Lower lobe of right lung (tissue), 2 donors: ENCODE data around the gene CAMKK2. TPM values are rescaled to one million over a fixed set of nuclear protein-coding genes. Genes with fewer than 3 reads are reported as not detected.
"Not testable (repeated sequence)": the region's sequence is repeated elsewhere in the genome, so short reads cannot be mapped to it uniquely, and the experiment has no call there.

Experiments
- ATAC-seq, 2 donors: fragments of 200-7000 bp; cut with Tn5 transposase; one replicate each; pipeline ENCODE4 v1.9.1; 2020 to 2022; ENCODE audit warnings: mild to moderate bottlenecking in 2 of 2, moderate library complexity in 2 of 2
- DNase-seq: peaks from one replicate; pipeline ENCODE4 v3.0.0-alpha.2; 2020
- H3K27ac ChIP-seq: fragments of 200-600 bp; one replicate; pipeline ENCODE4 v1.8.0; 2022
- H3K27me3 ChIP-seq: fragments of 200-600 bp; one replicate; pipeline ENCODE4 v1.8.0; 2022; ENCODE audit warnings: low read depth
- H3K36me3 ChIP-seq: fragments of 200-600 bp; one replicate; pipeline ENCODE4 v1.8.0; 2022; ENCODE audit warnings: mild to moderate bottlenecking
- H3K4me1 ChIP-seq: fragments of 200-600 bp; one replicate; pipeline ENCODE4 v1.8.0; 2022
- H3K4me3 ChIP-seq: fragments of 200-600 bp; one replicate; pipeline ENCODE4 v1.8.0; 2022; ENCODE audit warnings: mild to moderate bottlenecking
- H3K9me3 ChIP-seq: fragments of 200-600 bp; one replicate; pipeline ENCODE4 v1.8.0; 2022
- intact Hi-C: fragments of 100-400 bp; cut with DNase I; formaldehyde crosslinking; loops from one replicate; pipeline ENCODE4 v1.11.0; 2022
- total RNA-seq: library from RNA; stranded (reverse); fragmentation: NEBNext Ultra II Directional; extraction: Animal tissue kit (Norgen Biotek cat#: 25700); gene quantifications from one replicate; pipeline ENCODE4 v1.2.1, GENCODE V29; 2021
- TF ChIP-seq, protein P1 (sequence below): fragments of 200-600 bp; IDR thresholded peaks from one replicate; pipeline ENCODE4 v1.8.0; 2022; ENCODE audit warnings: antibody characterized with exemption, mild to moderate bottlenecking
- donor health status: DM: no; HTN: yes; CAD: no; lungs with severe emphysema.

CAMKK2 gene
- total RNA-seq, 1 donor from 2014 or later, result 40.4 TPM

DNA sequence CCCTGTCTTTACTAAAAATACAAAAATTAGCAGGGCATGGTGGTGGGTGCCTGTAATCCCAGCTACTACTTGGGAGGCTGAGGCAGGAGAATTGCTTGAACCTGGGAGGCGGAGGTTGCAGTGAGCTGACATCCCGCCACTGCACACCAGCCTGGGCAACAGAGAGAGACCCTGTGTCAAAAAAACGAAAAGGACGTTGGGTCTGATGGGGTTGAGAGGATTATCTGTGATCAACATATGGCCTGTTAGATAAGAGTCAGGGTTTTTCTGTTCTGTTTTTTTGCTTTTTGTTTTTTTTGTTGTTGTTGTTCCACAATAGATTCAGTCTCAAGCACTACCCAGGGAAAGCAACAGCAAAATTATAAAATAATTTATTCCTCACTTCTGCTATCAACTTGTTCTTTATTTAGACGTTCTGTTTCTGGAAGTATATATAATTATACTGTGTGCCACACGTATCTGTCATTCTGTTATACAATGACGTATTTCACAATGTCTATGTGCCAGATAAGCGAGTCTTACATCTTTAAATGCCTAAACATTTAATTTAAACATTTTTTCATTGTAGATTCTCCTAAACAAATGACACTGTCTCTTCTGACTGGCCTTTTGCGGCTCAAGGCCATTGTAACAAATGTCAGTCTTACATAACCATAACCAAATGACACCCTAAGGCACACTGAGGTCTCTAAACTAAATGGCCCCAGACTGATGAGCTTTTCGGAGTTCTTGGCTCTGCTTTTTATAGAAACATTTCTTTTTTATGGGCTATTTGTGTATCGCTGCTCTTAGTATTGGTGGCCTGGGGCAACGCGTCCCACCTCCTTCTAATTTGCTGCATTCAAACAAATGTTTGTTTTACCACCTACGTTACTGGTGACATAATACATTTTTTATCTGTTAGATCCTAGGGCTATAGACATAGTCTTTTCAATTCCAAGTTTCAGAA, 93.8 kb downstream of the CAMKK2 start:
- no peaks in the 10 kb centered on the region for H3K36me3 ChIP-seq

DNA sequence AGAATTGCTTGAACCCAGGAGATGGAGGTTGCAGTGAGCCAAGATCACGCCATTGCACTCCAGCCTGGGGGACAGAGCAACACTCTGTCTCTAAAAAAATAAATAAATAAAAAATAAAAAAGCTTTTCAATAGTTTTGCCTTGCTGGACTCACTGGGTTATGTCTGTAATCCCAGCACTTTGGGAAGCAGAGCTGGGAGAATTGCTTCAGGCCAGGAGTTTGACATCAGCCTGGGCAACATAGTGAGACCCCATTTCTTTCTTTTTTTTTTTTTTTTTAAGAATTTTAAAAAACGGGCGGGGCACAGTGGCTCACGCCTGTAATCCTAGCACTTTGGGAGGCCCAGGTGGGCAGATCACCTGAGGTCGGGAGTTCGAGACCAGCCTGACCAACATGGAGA, 95.4 kb downstream of the CAMKK2 start:
- H3K27me3 ChIP-seq, intact Hi-C loops, H3K27ac ChIP-seq, ATAC-seq, H3K4me1 ChIP-seq, DNase-seq, H3K4me3 ChIP-seq, H3K9me3 ChIP-seq, H3K36me3 ChIP-seq: not testable (repeated sequence)

More for the DNA sequence above, 93.8 kb downstream of the CAMKK2 start:
- H3K27ac ChIP-seq, result no peak overlapping the region
- TF ChIP-seq, protein P1, sequence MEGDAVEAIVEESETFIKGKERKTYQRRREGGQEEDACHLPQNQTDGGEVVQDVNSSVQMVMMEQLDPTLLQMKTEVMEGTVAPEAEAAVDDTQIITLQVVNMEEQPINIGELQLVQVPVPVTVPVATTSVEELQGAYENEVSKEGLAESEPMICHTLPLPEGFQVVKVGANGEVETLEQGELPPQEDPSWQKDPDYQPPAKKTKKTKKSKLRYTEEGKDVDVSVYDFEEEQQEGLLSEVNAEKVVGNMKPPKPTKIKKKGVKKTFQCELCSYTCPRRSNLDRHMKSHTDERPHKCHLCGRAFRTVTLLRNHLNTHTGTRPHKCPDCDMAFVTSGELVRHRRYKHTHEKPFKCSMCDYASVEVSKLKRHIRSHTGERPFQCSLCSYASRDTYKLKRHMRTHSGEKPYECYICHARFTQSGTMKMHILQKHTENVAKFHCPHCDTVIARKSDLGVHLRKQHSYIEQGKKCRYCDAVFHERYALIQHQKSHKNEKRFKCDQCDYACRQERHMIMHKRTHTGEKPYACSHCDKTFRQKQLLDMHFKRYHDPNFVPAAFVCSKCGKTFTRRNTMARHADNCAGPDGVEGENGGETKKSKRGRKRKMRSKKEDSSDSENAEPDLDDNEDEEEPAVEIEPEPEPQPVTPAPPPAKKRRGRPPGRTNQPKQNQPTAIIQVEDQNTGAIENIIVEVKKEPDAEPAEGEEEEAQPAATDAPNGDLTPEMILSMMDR, result no peak
- H3K4me3 ChIP-seq, result no peak overlapping the region
- H3K27me3 ChIP-seq, result no peaks in the 10 kb centered on the region
- H3K9me3 ChIP-seq, result no peaks in the 10 kb centered on the region
- no peak for ATAC-seq
- intact Hi-C loops, result no loop called here
- H3K4me1 ChIP-seq, result no peaks in the 10 kb centered on the region
- DNase-seq, result no peak

DNA sequence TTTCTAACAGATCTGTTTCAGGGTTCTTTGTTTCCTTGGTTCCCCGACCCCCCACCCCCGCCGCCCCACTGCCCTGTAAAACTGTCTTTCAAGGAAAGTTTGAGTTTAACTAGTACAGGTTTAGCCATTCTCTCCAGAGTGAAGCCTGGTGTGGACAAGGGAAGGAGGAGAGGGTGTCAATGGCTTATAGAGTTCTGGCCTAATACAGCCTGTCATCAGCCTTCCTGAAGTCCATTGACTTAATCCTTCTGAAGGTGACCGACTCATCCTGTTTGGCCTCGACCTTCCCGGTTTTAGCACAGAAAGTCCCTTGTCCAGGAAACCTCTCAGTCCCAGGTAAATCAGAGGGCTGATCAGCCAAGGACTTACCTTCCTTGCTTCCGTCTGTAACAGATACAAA, 97.6 kb downstream of the CAMKK2 start:
- ATAC-seq (no peak), DNase-seq (no peak)
- no peaks in the 10 kb centered on the region for H3K27me3 ChIP-seq
- no peak overlapping the region for H3K27ac ChIP-seq
- TF ChIP-seq, protein P1, result no peak
- no peak overlapping the region for H3K4me3 ChIP-seq
- no peaks in the 10 kb centered on the region for H3K9me3 ChIP-seq
- H3K4me1 ChIP-seq, result no peaks in the 10 kb centered on the region
- H3K36me3 ChIP-seq, result no peaks in the 10 kb centered on the region
- intact Hi-C loops, result no loop called here

DNA sequence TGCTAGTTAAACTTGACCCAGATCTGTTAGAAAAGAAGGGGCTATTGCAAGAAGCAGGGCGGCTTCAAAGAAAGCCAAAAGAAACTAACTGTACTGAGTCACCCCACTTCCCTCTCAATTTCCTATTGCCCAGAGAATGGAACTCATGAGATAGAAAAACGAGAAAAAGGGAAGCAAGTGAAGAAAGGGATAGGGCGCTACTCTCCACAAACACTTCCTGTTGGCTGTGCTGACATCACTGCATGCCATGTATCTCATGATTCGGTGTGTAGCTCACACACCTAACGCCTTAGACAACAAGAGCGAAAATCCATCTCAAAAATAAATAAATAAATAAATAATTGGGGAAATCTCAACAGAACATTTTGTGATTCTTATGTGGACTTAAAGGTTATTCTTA, 99.6 kb downstream of the CAMKK2 start:
- TF ChIP-seq, protein P1, result no peak
- DNase-seq (no peak), ATAC-seq (peak; percentile 75 to 80)
- H3K9me3 ChIP-seq, result no peaks in the 10 kb centered on the region
- no peak overlapping the region for H3K4me3 ChIP-seq
- no peaks in the 10 kb centered on the region for H3K4me1 ChIP-seq
- intact Hi-C loops, result no loop called here
- no peaks in the 10 kb centered on the region for H3K36me3 ChIP-seq
- no peaks in the 10 kb centered on the region for H3K27me3 ChIP-seq
- peak overlapping the region; percentile 49 for H3K27ac ChIP-seq

DNA sequence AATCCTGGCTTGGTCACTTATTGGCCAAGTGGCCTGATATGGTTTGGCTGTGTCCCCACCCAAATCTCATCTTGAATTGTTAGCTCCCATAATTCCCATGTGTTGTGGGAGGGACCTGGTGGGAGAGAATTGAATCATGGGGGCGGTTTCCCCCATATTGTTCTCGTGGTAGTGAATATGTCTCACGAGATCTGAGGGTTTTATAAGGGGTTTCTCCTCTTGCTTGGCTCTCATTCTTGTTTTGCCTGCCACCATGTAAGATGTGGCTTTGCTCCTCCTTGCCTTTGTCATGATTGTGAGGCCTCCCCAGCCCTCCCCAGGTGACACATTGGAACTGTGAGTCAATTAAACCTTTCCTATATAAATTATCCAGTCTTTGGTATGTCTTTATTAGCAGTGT, 105.4 kb downstream of the CAMKK2 start:
- ATAC-seq (no peak), DNase-seq (no peak)
- intact Hi-C loops, result no loop called here
- peak overlapping the region; percentile 0 for H3K27ac ChIP-seq
- H3K27me3 ChIP-seq, result no peaks in the 10 kb centered on the region
- H3K9me3 ChIP-seq, result no peaks in the 10 kb centered on the region
- TF ChIP-seq, protein P1, result no peak
- H3K4me1 ChIP-seq, result peaks cover 10% of the 10 kb centered on the region
- no peaks in the 10 kb centered on the region for H3K36me3 ChIP-seq
- no peak overlapping the region for H3K4me3 ChIP-seq

DNA sequence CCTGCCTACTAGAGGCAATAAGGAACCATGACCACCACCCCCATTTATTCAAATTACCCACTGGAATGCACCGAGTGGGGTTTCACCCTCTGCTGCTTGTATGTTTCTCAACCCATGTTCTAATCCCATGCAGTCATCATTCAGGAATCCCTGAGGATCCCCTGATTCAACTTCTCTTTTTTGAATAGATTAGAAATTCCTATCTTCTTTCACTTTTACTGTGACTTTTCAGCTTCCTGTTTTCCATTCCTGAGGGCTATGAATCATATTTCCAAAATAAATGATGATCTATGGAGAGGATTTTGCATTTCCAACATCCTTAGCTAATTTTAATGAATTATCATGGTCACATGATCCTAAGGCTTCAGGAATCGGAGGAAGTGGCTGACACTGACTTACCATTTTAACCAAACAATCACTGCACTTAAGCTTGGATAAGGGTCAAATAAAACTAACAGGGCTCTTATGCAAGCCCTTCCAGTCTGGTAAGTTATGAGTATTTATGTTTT, 105.9 kb downstream of the CAMKK2 start:
- no peak for DNase-seq
- Histone ChIP-seq H3K27ac (peak overlapping the region; percentile 0), H3K27me3 (no peaks in the 10 kb centered on the region), H3K36me3 (no peaks in the 10 kb centered on the region), H3K4me3 (no peak overlapping the region), H3K4me1 (peaks cover 10% of the 10 kb centered on the region), H3K9me3 (no peaks in the 10 kb centered on the region)
- TF ChIP-seq, protein P1, result no peak
- peak; percentile 64 to 76 for ATAC-seq
- intact Hi-C loops, result no loop called here
